ENCODE measurements around the gene BTRC.

BTRC gene

DNA sequence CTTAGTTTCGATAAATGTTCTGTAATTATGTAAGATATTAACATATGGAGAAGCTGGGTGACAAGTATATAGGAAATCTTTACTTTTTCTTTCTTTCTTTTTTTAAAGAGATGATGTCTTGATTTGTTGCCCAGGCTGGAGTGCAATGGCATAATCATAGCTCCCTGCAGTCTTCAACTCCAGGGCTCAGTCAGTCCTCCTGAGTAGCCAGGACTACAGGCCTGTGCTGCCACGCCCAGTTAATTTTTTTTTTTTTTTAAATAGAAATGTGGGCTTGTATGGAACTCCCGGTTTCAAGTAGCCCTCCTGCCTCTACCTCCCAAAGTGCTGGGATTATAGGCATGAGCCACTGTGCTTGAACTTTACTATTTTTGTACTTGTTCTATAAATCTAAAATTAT, 122.4 kb downstream of the BTRC start:
- no peak for DNase-seq (ENCODE audit: low read depth in 1 of 2, low spot score in 1 of 2)

DNA sequence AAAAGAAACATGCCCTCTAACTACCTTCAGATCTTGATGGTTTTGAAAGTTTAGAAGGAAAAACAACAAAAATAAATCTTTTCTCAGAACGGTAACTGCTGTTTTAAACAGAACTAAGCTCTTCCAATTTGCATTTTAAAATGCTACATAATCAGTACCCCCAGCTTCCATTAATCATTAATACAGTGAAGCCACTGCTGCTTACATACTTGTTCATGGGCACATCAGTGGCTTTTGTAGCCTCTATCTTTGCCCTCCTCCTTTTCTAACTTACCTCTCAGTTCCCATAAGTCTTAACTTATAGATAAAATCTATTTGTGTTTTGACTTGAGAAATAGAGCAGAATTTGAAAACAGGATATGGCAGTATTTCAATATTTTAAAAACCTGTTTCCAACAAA, 125.0 kb downstream of the BTRC start:
- no peak for DNase-seq (ENCODE audit: low read depth in 1 of 2, low spot score in 1 of 2)

- no peak for DNase-seq (ENCODE audit: low read depth in 1 of 2, low spot score in 1 of 2)
Observed at GRCh38 chr10:101481256-101481655, 127.3 kb downstream of the BTRC start.

- DNase-seq (ENCODE audit: low read depth in 1 of 2, low spot score in 1 of 2): no peak
Observed at GRCh38 chr10:101482568-101482967, 128.6 kb downstream of the BTRC start.

- DNase-seq (ENCODE audit: low read depth in 1 of 2, low spot score in 1 of 2): no peak
Observed at GRCh38 chr10:101484175-101484745, 130.3 kb downstream of the BTRC start.

- no peak for DNase-seq (ENCODE audit: low read depth in 1 of 2, low spot score in 1 of 2)
Observed at GRCh38 chr10:101485207-101485606, 131.2 kb downstream of the BTRC start.

GRCh38 chr10:101485681-101486554, 132.0 kb downstream of the BTRC start:
- no peak for DNase-seq (ENCODE audit: low read depth in 1 of 2, low spot score in 1 of 2)

- DNase-seq (ENCODE audit: low read depth in 1 of 2, low spot score in 1 of 2): no peak
Observed at GRCh38 chr10:101487399-101487798, 133.4 kb downstream of the BTRC start.

DNA sequence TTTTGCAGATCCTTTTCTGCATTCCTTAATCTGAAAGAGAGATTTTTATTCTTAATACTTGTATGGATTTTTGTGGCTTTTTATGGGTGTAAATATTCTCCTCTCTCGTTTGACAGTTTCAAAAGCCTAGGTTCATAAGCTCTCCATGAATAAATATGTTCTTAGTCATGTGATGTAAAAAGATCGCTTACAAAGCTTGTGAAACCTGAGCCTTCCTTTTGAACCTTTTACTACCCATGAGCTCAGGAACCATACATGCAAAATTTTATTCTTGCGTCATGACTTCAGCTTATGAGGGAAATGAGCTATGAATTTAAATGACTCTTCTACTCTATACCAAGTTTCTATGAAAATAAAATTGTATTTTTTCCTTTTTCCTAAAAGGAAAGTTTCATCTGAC, 135.4 kb downstream of the BTRC start:
- DNase-seq (ENCODE audit: low read depth in 1 of 2, low spot score in 1 of 2): no peak

DNA sequence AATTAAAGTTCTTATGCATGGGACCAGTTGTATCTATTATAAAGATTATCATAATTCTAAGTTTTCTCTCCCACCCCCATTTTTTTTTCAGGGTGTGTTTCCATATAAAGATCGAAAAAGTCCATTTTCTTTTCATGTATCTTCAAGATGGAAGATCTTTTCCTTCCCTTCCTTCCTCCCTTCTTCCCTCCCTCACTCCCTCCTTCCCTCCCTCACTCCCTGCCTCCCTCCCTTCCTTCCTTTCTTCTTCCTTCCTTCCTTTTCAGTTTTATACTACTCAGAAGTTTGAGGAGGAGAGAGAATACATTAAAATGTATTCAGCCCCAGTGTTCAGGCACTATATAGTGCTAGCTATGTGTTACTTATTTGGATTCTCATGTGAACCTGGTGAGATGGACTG, 136.1 kb downstream of the BTRC start:
- DNase-seq (ENCODE audit: low read depth in 1 of 2, low spot score in 1 of 2): no peak

DNA sequence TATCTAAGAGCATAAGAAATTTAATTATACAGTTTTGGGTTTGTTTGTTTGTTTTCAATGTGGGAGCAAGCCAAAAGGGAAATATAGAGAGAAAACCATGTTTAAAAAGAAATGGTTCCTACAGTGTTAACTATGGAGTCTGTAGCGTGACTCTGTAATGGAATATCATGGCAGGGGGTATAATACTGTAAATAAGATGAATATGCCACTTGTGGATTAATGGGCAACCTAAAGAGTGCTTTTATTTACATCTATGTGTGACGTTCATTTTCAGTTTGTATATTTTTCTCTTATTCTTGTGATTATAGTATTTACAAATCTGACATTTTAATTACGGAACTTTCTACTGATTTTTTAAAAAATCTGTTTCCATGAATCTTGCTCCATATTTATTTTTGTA, 138.2 kb downstream of the BTRC start:
- no peak for DNase-seq (ENCODE audit: low read depth in 1 of 2, low spot score in 1 of 2)

DNA sequence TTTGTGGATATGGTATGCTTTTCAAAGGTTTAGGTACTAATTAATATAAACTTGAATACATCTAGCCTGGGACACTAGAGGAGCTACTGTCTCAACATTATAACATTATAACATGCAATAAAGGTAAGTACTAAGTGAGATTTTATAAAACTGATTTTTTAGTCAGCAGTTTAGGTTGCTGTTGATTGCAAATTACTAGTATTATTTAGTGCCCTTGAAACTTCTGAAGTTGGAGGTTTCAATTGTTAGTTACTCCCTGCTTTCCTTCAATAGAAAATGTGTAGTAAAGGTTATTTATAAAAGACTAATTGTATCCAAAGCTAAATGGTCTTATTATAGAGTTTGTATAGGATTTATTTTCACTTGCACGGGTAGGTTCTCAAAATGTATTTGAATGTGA, 138.8 kb downstream of the BTRC start:
- DNase-seq (ENCODE audit: low read depth in 1 of 2, low spot score in 1 of 2): no peak

DNA sequence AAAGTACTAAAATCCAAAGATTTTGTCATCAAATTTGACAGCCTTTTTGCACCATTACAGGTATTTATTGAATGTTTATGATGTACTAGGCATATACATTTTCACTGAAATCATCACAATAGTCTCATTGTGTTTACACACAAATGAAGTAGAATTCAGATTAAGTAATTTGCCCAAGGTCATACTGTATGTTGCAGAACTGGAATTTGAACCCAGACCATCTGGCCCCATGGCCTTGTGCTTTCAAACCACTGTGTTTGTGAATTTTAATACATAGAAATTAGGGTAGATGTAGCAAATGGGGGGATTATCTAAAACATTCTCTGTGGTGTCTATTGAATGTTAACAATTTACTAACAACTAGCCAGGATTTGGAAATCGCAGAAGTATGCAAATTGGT, 139.3 kb downstream of the BTRC start:
- DNase-seq (ENCODE audit: low read depth in 1 of 2, low spot score in 1 of 2): no peak

GRCh38 chr10:101493782-101494281, 139.9 kb downstream of the BTRC start:
- no peak for DNase-seq (ENCODE audit: low read depth in 1 of 2, low spot score in 1 of 2)

GRCh38 chr10:101494650-101495049, 140.7 kb downstream of the BTRC start:
- no peak for DNase-seq (ENCODE audit: low read depth in 1 of 2, low spot score in 1 of 2)

- DNase-seq (ENCODE audit: low read depth in 1 of 2, low spot score in 1 of 2): no peak
Observed at GRCh38 chr10:101495324-101495925, 141.5 kb downstream of the BTRC start.

GRCh38 chr10:101504438-101504837, 150.5 kb downstream of the BTRC start:
- DNase-seq (ENCODE audit: low read depth in 1 of 2, low spot score in 1 of 2): no peak

DNA sequence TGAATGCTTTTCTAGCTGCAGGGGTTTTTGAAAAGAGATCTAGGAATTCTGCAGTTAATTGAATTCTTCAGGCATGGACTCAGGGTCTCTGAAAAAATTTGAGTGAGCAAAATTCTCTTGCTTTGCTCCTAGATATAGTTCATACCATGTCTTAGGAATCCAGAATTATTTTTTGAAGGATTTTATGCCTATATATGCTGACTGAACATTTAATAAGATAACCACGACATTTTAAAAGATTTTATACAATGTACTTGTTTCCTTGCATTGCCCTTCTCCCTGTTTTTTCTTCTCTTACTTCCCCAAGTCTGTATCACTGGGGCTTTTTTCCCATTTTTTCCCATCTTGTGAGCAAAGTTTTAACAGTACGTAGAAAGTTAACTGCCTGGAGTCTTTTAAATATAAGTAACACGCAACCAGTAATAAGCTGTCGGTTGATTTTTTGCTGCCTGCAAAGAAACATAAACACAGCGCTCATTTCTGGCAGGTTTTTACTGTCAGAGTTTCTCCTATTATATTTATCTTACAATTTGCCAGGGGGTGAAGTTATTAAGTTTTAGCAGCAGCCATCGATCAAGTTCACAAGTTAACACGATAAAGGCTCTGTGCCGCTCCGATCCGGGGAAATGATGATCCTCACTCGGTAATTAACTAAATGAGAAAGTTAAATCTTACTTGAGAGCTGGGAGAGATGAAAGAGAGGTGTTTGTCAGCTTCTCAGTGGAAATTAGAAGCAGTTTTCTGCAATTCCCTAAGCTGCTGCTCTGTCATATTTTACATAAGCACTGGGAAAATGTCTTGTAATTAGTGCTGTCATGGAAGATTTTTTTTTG, 153.1 kb downstream of the BTRC start:
- DNase-seq (ENCODE audit: low read depth in 1 of 2, low spot score in 1 of 2): no peak

- DNase-seq (ENCODE audit: low read depth in 1 of 2, low spot score in 1 of 2): no peak
Observed at GRCh38 chr10:101507828-101508227, 153.9 kb downstream of the BTRC start.

DNA sequence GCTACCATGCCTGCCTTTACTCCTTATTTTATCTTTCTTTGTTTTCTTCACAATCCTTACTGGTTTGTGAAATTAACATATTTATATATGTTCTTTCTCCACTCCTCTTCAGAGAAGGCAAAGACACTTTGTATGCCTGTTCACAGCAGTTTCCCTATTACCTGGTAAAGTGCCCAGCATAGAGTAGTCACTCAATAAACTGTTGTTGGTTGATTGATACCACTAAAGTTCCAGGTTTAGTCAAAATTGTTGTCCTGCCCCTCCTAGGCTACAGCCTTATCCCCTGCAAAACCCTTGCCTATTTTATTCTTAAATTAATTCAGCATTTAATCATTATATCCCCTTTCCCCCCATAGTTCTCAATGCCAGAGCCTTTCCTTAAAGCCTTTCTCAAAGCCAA, 158.0 kb downstream of the BTRC start:
- DNase-seq (ENCODE audit: low read depth in 1 of 2, low spot score in 1 of 2): no peak

- DNase-seq (ENCODE audit: low read depth in 1 of 2, low spot score in 1 of 2): no peak
Observed at GRCh38 chr10:101512738-101513137, 158.8 kb downstream of the BTRC start.
